Loucy (cell line): Measurements from ENCODE around the gene SPTSSB.

Experiments used
- H2AFZ ChIP-seq: fragments of 200-600 bp; sonication (generic); 2 replicates; pipeline ENCODE4 v1.6.0; 2016; ENCODE audit warnings: antibody characterized with exemption, mild to moderate bottlenecking, low read length, moderate library complexity
- H3F3A ChIP-seq: fragments of 200-600 bp; 2 replicates; pipeline ENCODE4 v1.6.0; 2016; ENCODE audit warnings: antibody characterized with exemption, low read depth, mild to moderate bottlenecking
- H3K27me3 ChIP-seq: fragments of 200-600 bp; sonication (generic); 2 replicates; pipeline ENCODE4 v1.6.1; 2014; ENCODE audit warnings: low read length, mild to moderate bottlenecking; ENCODE audit not compliant: insufficient read depth, poor library complexity, severe bottlenecking
- H3K36me3 ChIP-seq: fragments of 200-600 bp; sonication (generic); 2 replicates; pipeline ENCODE4 v1.6.1; 2016; ENCODE audit warnings: low read length; ENCODE audit not compliant: insufficient read depth
- H3K4me1 ChIP-seq: fragments of 200-600 bp; sonication (generic); 2 replicates; pipeline ENCODE4 v1.5.1; 2014; ENCODE audit warnings: low read length, mild to moderate bottlenecking; ENCODE audit not compliant: insufficient read depth, poor library complexity, severe bottlenecking
- H3K4me2 ChIP-seq: fragments of 200-600 bp; sonication (generic); 2 replicates; pipeline ENCODE4 v1.6.0; 2014; ENCODE audit warnings: antibody characterized with exemption, low read length, low read depth, mild to moderate bottlenecking; ENCODE audit not compliant: poor library complexity, severe bottlenecking
- H3K4me3 ChIP-seq: fragments of 200-600 bp; sonication (generic); 2 replicates; pipeline ENCODE4 v1.5.1; 2014; ENCODE audit warnings: low read length, mild to moderate bottlenecking, mixed read lengths; ENCODE audit not compliant: poor library complexity, severe bottlenecking
- H3K79me2 ChIP-seq: fragments of 200-600 bp; sonication (generic); 2 replicates; pipeline ENCODE4 v1.6.1; 2014; ENCODE audit warnings: low read length; ENCODE audit not compliant: insufficient read depth
- H3K9ac ChIP-seq: fragments of 200-600 bp; sonication (generic); 2 replicates; pipeline ENCODE4 v1.6.0; 2014; ENCODE audit warnings: mild to moderate bottlenecking, low read depth, low read length, moderate library complexity; ENCODE audit not compliant: poor library complexity, severe bottlenecking
- H3K9me2 ChIP-seq: fragments of 200-600 bp; sonication (generic); replicated peaks from 2 replicates; pipeline ENCODE4 v1.6.1; 2016; ENCODE audit warnings: low read depth, low read length, mixed read lengths
- H3K9me3 ChIP-seq: fragments of 200-600 bp; sonication (generic); 2 replicates; pipeline ENCODE4 v1.6.1; 2014; ENCODE audit warnings: mild to moderate bottlenecking, antibody characterized with exemption, low read length, low read depth; ENCODE audit not compliant: insufficient read depth
- H4K20me1 ChIP-seq: fragments of 200-600 bp; sonication (generic); 2 replicates; pipeline ENCODE4 v1.6.0; 2014; ENCODE audit warnings: antibody characterized with exemption, low read length, mild to moderate bottlenecking; ENCODE audit not compliant: insufficient read depth, poor library complexity, severe bottlenecking
- CTCF ChIP-seq: fragments of 200-600 bp; sonication (generic); conservative IDR thresholded peaks from 2 replicates; pipeline ENCODE4 v1.5.1; 2014; ENCODE audit warnings: mild to moderate bottlenecking, antibody characterized with exemption, low read length
- EZH2phosphoT487 ChIP-seq: fragments of 200-600 bp; IDR thresholded peaks from 2 replicates; pipeline ENCODE4 v1.6.1; 2018; ENCODE audit warnings: antibody characterized with exemption, mild to moderate bottlenecking, moderate library complexity, borderline replicate concordance

Gene SPTSSB

GRCh38 chr3:161400650-161401049 lies 29.3 kb upstream of the SPTSSB start:
- no peaks in the 10 kb centered on the region for H3K79me2 ChIP-seq
- H3F3A ChIP-seq, result no peaks in the 10 kb centered on the region
- H3K9me3 ChIP-seq, result no peaks in the 10 kb centered on the region
- no peaks in the 10 kb centered on the region for H4K20me1 ChIP-seq
- no peaks in the 10 kb centered on the region for H3K9me2 ChIP-seq
- H3K36me3 ChIP-seq, result no peaks in the 10 kb centered on the region
- H3K4me1 ChIP-seq, result peaks cover under 1% of the 10 kb centered on the region
- H3K4me3 ChIP-seq, result no peak overlapping the region
- H3K27me3 ChIP-seq, result no peaks in the 10 kb centered on the region
- H2AFZ ChIP-seq, result no peak overlapping the region
- TF ChIP-seq EZH2phosphoT487 (no peak), CTCF (no peak)
- no peak overlapping the region for H3K9ac ChIP-seq
- H3K4me2 ChIP-seq, result no peak overlapping the region

- Histone ChIP-seq H3K4me2 (peak overlapping the region; percentile 14), H3K79me2 (no peaks in the 10 kb centered on the region), H3F3A (no peaks in the 10 kb centered on the region), H2AFZ (no peak overlapping the region), H3K9me3 (no peaks in the 10 kb centered on the region), H3K27me3 (no peaks in the 10 kb centered on the region), H3K4me1 (peaks cover 17% of the 10 kb centered on the region), H4K20me1 (no peaks in the 10 kb centered on the region), H3K36me3 (no peaks in the 10 kb centered on the region), H3K9me2 (no peaks in the 10 kb centered on the region), H3K4me3 (no peak overlapping the region), H3K9ac (no peak overlapping the region)
- TF ChIP-seq CTCF (no peak), EZH2phosphoT487 (no peak)
Measured at GRCh38 chr3:161395115-161396012, 24.0 kb upstream of the SPTSSB start.

GRCh38 chr3:161393803-161394202 lies 22.5 kb upstream of the SPTSSB start:
- H3K27me3 ChIP-seq, result no peaks in the 10 kb centered on the region

More at GRCh38 chr3:161393803-161394202, 22.5 kb upstream of the SPTSSB start:
- no peaks in the 10 kb centered on the region for H3K9me3 ChIP-seq
- H3K4me1 ChIP-seq, result peaks cover 17% of the 10 kb centered on the region
- no peak overlapping the region for H3K9ac ChIP-seq
- no peaks in the 10 kb centered on the region for H3K9me2 ChIP-seq
- no peaks in the 10 kb centered on the region for H3K79me2 ChIP-seq
- H2AFZ ChIP-seq, result no peak overlapping the region
- no peaks in the 10 kb centered on the region for H4K20me1 ChIP-seq
- no peaks in the 10 kb centered on the region for H3F3A ChIP-seq
- no peak overlapping the region for H3K4me3 ChIP-seq
- no peaks in the 10 kb centered on the region for H3K36me3 ChIP-seq
- TF ChIP-seq CTCF (no peak), EZH2phosphoT487 (no peak)
- no peak overlapping the region for H3K4me2 ChIP-seq
